ENCODE data around the gene CPA5.
"Not testable (repeated sequence)": the region's sequence is repeated elsewhere in the genome, so short reads cannot be mapped to it uniquely, and the experiment has no call there.

The CPA5 gene

GRCh38 chr7:130305433-130306042 lies 39.1 kb upstream of the CPA5 start:
- no peak for TF ChIP-seq CTCF (IDR thresholded peaks at IDR 0.05; ENCODE audit: low read depth, low read length, missing control alignments)
- no peak for DNase-seq (ENCODE audit: low read depth)
- in situ Hi-C loops (cut with HindIII; ENCODE audit: low sequenced_read_pairs), result no loop called here
- H3K4me3 ChIP-seq (ENCODE audit: low read depth, low read length), result no peak overlapping the region

GRCh38 chr7:130309986-130310385 lies 34.6 kb upstream of the CPA5 start:
- no peak for DNase-seq (ENCODE audit: low read depth)
- in situ Hi-C loops (cut with HindIII; ENCODE audit: low sequenced_read_pairs), result no loop called here
- TF ChIP-seq CTCF (IDR thresholded peaks at IDR 0.05; ENCODE audit: low read depth, low read length, missing control alignments), result no peak
- no peak overlapping the region for H3K4me3 ChIP-seq (ENCODE audit: low read depth, low read length)

GRCh38 chr7:130314305-130314704 lies 30.3 kb upstream of the CPA5 start:
- no peak for TF ChIP-seq CTCF (IDR thresholded peaks at IDR 0.05; ENCODE audit: low read depth, low read length, missing control alignments)
- no peak overlapping the region for H3K4me3 ChIP-seq (ENCODE audit: low read depth, low read length)
- DNase-seq (ENCODE audit: low read depth), result no peak
- in situ Hi-C loops (cut with HindIII; ENCODE audit: low sequenced_read_pairs), result no loop called here

GRCh38 chr7:130319541-130319940 lies 25.1 kb upstream of the CPA5 start:
- TF ChIP-seq CTCF (IDR thresholded peaks at IDR 0.05; ENCODE audit: low read depth, low read length, missing control alignments), result no peak
- H3K4me3 ChIP-seq (ENCODE audit: low read depth, low read length), result no peak overlapping the region
- DNase-seq (ENCODE audit: low read depth), result no peak
- in situ Hi-C loops (cut with HindIII; ENCODE audit: low sequenced_read_pairs), result no loop called here

GRCh38 chr7:130321542-130322229 lies 22.9 kb upstream of the CPA5 start:
- DNase-seq (ENCODE audit: low read depth); H3K4me3 ChIP-seq (ENCODE audit: low read depth, low read length); in situ Hi-C loops (cut with HindIII; ENCODE audit: low sequenced_read_pairs): not testable (repeated sequence)

- in situ Hi-C loops (cut with HindIII; ENCODE audit: low sequenced_read_pairs), result no loop called here
- TF ChIP-seq CTCF (IDR thresholded peaks at IDR 0.05; ENCODE audit: low read depth, low read length, missing control alignments), result no peak
- no peak overlapping the region for H3K4me3 ChIP-seq (ENCODE audit: low read depth, low read length)
- no peak for DNase-seq (ENCODE audit: low read depth)
Measured at GRCh38 chr7:130322615-130323014, 22.0 kb upstream of the CPA5 start.

- TF ChIP-seq CTCF (IDR thresholded peaks at IDR 0.05; ENCODE audit: low read depth, low read length, missing control alignments), result no peak
- H3K4me3 ChIP-seq (ENCODE audit: low read depth, low read length), result no peak overlapping the region
- in situ Hi-C loops (cut with HindIII; ENCODE audit: low sequenced_read_pairs), result no loop called here
- DNase-seq (ENCODE audit: low read depth), result no peak
Measured at GRCh38 chr7:130324306-130324943, 20.2 kb upstream of the CPA5 start.
